Esophagus squamous epithelium (tissue), 4 donors: Measurements from ENCODE around the gene ADGRA3.

ENCODE experiments used
- CTCF ChIP-seq, 6 experiments: fragments of 450-650 bp in 4 of 6; fragments of 200-600 bp in 2 of 6; sonication (generic) in 2 of 6; IDR thresholded peaks; one replicate each; pipeline ENCODE4 v1.5.1; 2016 to 2019; ENCODE audit warnings: antibody characterized with exemption in 6 of 6, mild to moderate bottlenecking in 4 of 6, moderate library complexity in 4 of 6
- POLR2A ChIP-seq, 4 donors: fragments of 450-650 bp; IDR thresholded peaks; one replicate each; pipeline ENCODE4 v1.6.1; 2017; ENCODE audit warnings: antibody characterized with exemption in 4 of 4, mild to moderate bottlenecking in 4 of 4, moderate library complexity in 3 of 4

DNA sequence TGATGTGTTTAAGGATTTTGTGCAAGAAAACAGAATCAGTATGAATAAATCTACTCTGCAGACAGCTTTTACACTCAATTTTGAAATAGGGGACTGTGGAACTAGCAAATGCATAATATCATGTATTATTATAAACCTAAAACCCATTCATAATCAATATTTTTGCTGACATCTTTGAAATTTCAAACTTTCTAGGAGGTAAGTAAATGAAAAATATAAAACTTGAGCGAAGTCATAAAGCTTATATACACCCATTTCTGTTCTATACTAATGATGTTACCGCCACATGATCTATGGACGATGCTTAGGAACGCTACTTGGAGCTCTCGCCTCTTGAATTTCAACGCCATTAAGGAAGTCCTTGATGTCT, 38.1 kb downstream of the ADGRA3 start:
- TF ChIP-seq CTCF (IDR thresholded peaks at IDR 0.05) = no peak
- TF ChIP-seq POLR2A (IDR thresholded peaks at IDR 0.05) = no peak
